ENCODE results near the gene TNFRSF21. TPM values are rescaled to one million over a fixed set of nuclear protein-coding genes. Genes with fewer than 3 reads are reported as not detected.

TNFRSF21 gene
- total and polyA plus RNA-seq, 9 of the 15 experiments (the other 6 are each of a cell fraction or from before 2014, with no cell fraction given) = 0.63 to 5.7 (median 2.2) TPM

GRCh38 chr6:47309291-47310130, at the start of gene TNFRSF21 (continued):
- TF ChIP-seq EP400 (IDR thresholded peaks at IDR 0.05) (peak; percentile 83; the same call in 1 of the 2 replicates), HDAC1 (IDR thresholded peaks at IDR 0.05) (peak in 1 of 2 experiments; percentile 96; a peak in 2 of 4 replicates), HIVEP1 (CRISPR knock-in tag; IDR thresholded peaks at IDR 0.05) (no peak), SMAD4 (CRISPR knock-in tag; conservative IDR thresholded peaks at IDR 0.05) (peak; percentile 79), SIN3A (IDR thresholded peaks at IDR 0.05; ENCODE audit: borderline replicate concordance in 2 of 2, control insufficient read depth in 1 of 2, low read depth in 2 of 2, low read length in 2 of 2) (peak; percentile 75 to 89; a peak in 2 of 4 replicates), NCOA2 (IDR thresholded peaks at IDR 0.05; ENCODE audit: partially characterized antibody in 2 of 2) (no peak), CC2D1A (IDR thresholded peaks at IDR 0.05) (peak; percentile 93), HDGF (IDR thresholded peaks at IDR 0.05) (0 out of 2 replicates have a peak, but pooled peaks have one; percentile 82), TAF1 (IDR thresholded peaks at IDR 0.05; ENCODE audit: control insufficient read depth, extremely low read depth, insufficient read depth, low read length, severe bottlenecking) (peak; percentile 32), PHF20 (IDR thresholded peaks at IDR 0.05; ENCODE audit: partially characterized antibody) (peak; percentile 43), RCOR1 (IDR thresholded peaks at IDR 0.05; ENCODE audit: borderline replicate concordance in 1 of 2, low read depth in 2 of 2, low read length in 2 of 2) (peak in 1 of 2 experiments; percentile 45; a peak in 1 of 4 replicates), TEAD1 (CRISPR knock-in tag; IDR thresholded peaks at IDR 0.05) (peak in 1 of 2 experiments; percentile 63; a peak in 2 of 4 replicates), SRSF7 (optimal IDR thresholded peaks at IDR 0.05; ENCODE audit: low read depth, low read length) (peak; percentile 22), SMC3 (conservative IDR thresholded peaks at IDR 0.05; ENCODE audit: insufficient read depth, low read depth, low read length) (peak; percentile 99), E2F6 (IDR thresholded peaks at IDR 0.05; ENCODE audit: borderline replicate concordance in 1 of 2, extremely low read depth in 1 of 2, insufficient read depth in 1 of 2, insufficient read length in 1 of 2, low read depth in 1 of 2, low read length in 1 of 2, poor library complexity in 1 of 2, severe bottlenecking in 1 of 2) (peak; percentile 93 to 94), HMG20B (CRISPR knock-in tag; IDR thresholded peaks at IDR 0.05) (no peak), SIN3B (IDR thresholded peaks at IDR 0.05; ENCODE audit: low read depth) (no peak), ZNF707 (CRISPR knock-in tag; conservative IDR thresholded peaks at IDR 0.05) (no peak)
- TF ChIP-seq, protein P1, sequence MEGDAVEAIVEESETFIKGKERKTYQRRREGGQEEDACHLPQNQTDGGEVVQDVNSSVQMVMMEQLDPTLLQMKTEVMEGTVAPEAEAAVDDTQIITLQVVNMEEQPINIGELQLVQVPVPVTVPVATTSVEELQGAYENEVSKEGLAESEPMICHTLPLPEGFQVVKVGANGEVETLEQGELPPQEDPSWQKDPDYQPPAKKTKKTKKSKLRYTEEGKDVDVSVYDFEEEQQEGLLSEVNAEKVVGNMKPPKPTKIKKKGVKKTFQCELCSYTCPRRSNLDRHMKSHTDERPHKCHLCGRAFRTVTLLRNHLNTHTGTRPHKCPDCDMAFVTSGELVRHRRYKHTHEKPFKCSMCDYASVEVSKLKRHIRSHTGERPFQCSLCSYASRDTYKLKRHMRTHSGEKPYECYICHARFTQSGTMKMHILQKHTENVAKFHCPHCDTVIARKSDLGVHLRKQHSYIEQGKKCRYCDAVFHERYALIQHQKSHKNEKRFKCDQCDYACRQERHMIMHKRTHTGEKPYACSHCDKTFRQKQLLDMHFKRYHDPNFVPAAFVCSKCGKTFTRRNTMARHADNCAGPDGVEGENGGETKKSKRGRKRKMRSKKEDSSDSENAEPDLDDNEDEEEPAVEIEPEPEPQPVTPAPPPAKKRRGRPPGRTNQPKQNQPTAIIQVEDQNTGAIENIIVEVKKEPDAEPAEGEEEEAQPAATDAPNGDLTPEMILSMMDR (IDR thresholded peaks at IDR 0.05 in 2 of 3, conservative IDR thresholded peaks at IDR 0.05 in 1 of 3; ENCODE audit: insufficient read depth in 2 of 3, low read depth in 1 of 3, low read length in 3 of 3) = peak; percentile 96 to 99 (median 99)
- TF ChIP-seq, protein P2, sequence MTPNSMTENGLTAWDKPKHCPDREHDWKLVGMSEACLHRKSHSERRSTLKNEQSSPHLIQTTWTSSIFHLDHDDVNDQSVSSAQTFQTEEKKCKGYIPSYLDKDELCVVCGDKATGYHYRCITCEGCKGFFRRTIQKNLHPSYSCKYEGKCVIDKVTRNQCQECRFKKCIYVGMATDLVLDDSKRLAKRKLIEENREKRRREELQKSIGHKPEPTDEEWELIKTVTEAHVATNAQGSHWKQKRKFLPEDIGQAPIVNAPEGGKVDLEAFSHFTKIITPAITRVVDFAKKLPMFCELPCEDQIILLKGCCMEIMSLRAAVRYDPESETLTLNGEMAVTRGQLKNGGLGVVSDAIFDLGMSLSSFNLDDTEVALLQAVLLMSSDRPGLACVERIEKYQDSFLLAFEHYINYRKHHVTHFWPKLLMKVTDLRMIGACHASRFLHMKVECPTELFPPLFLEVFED (CRISPR knock-in tag; conservative IDR thresholded peaks at IDR 0.05) = 0 out of 2 replicates have a peak, but pooled peaks have one; percentile 28
